ENCODE results near the gene CFAP54.

DNA sequence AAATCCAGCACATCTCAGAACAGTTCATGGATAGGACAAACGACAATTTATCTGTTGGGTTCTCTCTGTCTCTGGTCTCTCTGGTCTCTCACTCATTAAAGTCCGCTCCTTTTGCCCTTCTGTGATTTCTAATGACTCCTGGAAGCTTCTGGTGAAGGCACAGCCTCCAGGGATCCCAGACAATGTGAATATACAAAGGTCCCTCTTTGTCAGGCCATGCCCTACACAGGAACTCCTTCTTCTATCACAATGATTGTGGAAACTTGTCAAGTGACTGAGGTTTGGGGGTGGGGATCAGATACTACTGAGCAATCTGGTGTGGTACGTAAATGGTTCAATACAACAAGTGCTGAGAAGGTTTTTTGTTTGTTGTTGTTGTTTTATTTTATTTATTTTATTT is 46.5 kb upstream of the CFAP54 start:
- TF ChIP-seq CTCF (IDR thresholded peaks at IDR 0.05) (no peak), POLR2A (IDR thresholded peaks at IDR 0.05) (no peak)
